Activated naive CD4-positive, alpha-beta T cell treated with anti-CD3 and anti-CD28 coated beads, Interleukin-2, amount 50 U/mL, for 16 hours (primary cell): Measurements from ENCODE around the gene MRTFB.
"Not testable (repeated sequence)": the region's sequence is repeated elsewhere in the genome, so short reads cannot be mapped to it uniquely, and the experiment has no call there.

ENCODE experiments used
- DNase-seq: peaks from one replicate; pipeline ENCODE4 v3.0.0-alpha.2; 2020

MRTFB gene

DNA sequence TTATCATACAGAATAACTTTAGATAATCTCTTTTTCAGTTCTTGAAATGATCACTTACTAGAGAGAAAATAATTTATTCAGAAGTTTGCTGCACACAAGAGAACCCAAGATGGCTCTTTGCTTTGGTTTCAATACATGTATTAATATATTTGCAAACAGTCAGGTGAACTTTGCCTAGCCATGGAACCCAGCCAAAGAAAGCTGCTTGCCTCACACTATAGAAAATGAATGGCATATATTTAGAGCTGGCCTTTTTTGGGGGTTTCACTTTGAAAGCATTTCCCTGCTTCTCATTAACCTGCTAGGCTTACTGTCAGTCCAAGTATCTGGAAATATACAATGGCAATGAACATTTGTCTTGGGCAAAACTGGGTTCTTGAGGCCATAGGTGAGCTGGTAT lies 75.3 kb downstream of the MRTFB start:
- DNase-seq: no peak

DNA sequence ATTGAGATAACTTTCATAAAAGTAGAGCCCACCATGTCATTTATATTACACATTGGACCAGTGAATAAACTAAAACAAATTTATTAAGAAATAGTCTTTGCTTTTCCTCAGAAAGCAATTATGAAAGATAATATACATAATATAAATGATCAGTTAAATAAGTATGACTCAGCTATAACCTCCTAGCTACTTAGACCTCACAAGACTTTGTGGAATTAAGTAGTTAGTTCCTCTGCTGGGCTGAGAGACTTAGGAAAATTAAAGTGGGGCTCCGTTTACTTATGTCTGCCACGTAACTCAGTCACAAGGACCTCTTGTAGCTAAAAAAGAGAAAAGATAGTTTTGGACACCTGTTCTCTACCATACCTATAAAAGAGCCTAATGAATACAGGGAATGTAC lies 76.9 kb downstream of the MRTFB start:
- no peak for DNase-seq

DNA sequence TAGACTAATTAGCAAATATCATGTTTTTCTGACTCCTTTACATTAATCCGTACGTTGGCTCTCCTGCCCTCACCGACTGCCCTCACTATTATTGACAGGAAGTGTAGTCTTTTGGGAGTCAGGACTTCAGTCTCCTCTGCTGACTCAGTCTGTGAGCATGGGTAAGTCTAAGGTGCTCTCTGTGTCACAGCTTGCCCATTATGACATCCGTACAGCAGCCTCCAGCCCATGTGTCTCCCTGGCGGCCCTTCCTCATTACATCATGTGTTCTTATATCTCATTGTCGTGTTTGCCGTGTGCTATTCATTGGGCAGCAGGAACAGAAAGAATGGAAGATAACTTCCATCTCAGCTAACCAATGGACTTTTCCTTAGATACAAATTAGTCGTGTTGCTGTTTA lies 77.5 kb downstream of the MRTFB start:
- DNase-seq: no peak

DNA sequence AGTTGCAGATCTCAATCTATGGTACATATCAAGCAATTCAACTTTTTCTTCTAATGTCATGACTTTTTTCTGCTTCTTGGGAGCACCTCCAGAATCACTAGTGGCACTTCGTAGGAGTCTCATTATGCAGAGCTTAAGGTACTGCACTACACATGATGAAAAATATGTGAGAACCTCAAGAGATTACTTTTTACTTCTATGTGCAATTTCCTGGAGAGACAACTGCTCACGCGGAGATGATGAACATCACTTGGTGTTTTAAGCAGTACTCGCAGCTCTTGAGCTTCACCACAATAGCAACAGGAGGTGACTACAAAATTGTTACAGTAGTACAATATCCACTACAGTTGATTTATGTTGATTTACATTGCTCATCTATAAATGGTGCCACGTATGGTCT lies 79.7 kb downstream of the MRTFB start:
- no peak for DNase-seq

DNA sequence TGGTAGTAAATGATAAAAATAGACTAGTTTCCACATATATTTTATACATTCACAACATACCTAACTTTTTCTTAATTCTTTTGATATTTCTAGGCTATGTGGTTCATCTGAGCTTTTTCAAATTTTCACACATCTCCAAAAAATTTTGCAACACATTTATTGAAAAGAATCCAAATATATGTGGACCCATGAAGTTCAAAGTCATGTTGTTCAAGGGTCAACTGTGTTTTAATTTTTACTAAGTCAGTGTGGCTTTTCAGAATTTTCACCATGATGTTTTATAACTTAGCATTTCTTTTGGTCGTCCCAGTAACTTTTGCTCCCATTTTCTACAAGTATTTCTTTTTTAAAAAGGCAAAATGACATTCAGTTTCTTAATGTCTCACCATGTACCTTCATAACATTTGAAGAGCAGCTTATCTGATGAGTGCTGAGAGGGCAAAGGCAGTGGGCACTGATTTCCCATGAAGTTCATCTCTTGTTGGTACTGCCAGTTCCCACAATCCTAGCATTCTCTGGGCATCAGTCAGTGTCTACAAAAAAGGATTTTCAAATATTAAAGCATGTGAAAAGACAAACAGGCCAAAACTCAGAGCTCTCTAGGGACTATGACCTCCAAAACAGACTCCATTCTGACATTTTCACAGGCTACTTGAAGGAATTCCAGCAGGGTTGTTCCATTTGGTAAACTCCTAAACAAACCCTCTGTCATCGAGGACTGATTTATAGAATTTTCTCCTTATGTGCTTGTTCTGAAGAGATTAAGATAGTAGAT lies 80.3 kb downstream of the MRTFB start:
- no peak for DNase-seq

DNA sequence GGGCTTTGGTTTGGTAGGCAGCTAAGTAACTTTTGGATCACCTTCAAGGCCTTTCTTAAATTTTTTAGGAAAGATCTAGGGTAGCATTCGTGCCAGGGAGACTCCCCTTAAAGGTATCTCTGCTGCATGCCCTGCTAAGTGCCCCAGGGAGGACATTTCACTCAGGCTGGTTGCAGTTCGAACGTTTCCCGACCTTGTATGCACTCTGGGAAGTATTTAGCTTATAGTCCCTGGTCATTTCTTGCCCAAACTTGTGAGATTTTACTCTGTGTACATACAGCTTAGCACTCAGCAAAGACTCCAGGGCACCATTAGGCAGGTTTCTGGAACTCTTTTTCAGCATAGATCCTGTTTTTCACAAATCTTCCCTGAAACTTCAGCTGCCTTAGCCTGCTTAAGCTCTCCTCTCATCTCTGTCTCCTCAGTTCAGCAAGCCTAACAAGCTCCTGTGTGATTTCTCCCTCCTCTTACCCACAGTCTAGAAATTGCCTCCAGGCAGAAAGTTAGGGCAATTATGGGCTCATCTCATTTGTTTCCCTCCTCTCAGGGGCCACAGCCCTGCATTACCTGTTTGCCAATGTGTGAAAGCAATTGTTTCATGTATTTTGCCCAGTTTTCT lies 84.6 kb downstream of the MRTFB start:
- DNase-seq: no peak

DNA sequence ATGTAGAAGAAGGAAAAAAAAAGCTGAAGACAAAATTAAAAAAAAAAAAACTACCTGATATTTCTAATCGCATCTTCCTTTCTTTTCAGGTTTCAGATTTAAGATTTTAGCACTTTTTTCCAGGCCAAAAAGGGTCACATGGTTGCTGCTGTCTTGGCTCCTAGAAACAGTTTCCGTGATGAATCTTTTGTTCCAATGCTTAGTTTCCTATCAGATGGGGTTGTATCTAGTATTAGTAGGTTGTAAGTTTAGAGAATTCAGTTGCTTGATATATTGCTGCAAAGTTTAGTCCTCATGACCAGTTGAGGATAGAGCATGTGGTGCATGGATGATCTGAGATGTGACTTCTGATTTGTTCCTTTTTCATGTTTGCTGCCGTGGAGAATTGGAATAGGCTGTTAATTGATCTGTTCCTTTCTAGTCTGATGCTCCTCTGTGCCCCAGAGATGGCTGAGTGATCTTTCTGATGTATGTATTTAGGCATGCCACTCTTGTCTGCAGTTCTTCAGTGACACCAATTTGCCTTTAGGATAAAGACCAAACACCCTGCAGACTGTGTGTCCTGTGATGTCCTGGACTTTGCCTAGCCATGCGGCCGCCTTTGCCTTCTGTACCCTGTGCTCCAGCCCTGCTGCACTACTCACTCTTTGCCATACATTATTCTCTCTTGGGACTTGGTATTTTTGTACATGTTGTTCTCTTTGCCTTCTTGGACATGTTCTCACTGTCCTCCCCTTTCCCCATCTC lies 94.0 kb downstream of the MRTFB start:
- DNase-seq: no peak

DNA sequence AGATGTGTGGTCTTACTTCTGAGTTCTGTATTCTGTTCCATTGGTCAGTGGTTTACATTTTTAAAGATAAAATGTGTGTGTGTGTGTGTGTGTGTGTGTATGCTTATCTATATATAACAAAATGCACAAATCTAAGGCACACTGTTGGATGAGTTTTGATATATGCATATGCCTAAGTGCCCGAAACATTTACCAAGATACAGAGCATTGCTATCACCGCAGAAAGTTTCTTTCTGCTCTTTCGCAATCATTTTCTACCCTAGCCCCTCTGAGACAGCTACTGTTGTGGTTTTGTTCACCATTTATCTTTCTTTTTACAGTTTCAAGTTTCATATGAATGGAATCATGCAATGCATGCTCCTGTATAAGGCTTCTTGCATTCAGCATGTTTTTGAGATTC lies 97.0 kb downstream of the MRTFB start:
- DNase-seq: no peak

DNA sequence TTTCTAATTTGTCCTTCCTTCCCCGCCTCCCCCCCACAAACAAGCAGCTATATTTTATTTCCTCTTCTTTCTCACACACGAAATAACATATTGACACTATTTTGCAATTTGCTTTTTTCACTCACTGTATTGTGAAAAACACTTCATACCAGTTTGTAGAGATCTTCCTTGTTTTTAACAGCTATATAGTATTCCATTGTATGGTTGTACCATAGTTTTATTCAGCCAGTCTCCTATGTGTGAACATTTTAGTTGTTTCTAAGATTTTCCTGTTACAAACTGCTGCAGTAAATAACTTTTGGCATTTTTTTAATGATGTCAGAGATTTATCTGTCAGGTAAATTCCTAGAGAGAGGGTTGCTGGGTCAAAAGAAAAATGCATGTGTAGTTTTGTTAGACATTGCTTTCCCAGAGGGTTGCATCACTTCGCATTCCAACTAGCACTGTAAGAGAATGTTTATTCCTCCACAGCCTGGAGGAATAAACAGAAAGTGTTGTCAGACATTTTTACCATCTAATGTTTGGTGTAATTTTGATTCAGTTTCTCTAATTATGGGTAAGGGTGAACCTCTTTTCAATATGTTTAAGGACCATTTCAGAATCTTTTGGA lies 101.2 kb downstream of the MRTFB start:
- DNase-seq: no peak

DNA sequence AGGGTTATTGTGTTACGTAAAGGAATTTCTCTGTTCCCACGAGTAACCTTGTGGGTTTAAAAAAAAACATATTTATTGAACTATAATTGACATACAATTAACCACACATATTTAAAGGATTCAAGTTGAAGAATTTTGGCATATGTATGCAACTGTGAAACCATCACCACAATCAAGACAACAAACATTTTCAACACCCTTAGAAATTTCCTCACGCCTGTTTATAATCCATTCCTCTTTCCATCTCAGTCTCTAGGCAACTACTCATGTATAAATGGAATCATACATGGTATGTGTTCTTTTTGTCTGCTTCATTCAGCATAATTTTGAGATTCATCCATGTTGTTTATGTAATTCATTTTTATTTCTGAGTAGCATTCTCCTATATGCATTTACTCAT lies 104.0 kb downstream of the MRTFB start:
- DNase-seq: no peak

DNA sequence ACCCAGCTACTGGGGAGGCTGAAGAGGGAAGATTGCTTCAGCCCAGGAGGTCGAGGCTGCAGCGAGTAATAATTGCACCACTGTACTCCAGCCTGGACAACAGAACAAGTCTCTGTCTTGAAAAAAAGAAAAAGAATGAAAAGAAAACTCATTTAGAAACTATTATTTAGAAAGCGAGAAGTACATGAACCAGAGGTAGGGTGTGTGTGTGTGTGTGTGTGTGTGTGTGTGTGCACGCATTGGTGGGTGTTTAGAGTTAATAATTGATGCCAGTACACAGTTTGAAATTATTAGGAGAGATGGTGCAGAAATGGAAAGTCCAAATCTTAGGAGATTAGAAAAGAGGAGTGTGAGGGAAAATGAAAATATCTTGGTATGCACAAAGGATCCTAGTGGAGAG lies 106.6 kb downstream of the MRTFB start:
- DNase-seq: no peak

DNA sequence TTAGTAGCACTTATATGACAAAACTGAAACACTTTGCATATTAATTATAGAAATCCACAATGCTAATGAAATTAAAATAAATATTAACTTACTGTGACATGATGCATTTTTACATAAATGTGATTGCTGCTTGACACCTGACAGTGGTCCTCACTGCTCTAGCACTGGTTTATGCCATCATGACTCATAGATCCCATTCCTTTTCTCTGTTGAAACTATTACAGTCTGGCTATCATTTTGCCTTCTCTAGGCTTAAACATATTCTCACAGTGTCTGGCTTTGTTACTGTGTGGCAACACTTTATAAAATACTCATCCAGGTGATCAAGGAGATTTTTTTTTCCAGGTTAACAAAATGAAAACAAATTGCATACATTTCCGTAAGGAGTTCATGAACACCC lies 108.0 kb downstream of the MRTFB start:
- DNase-seq: no peak

DNA sequence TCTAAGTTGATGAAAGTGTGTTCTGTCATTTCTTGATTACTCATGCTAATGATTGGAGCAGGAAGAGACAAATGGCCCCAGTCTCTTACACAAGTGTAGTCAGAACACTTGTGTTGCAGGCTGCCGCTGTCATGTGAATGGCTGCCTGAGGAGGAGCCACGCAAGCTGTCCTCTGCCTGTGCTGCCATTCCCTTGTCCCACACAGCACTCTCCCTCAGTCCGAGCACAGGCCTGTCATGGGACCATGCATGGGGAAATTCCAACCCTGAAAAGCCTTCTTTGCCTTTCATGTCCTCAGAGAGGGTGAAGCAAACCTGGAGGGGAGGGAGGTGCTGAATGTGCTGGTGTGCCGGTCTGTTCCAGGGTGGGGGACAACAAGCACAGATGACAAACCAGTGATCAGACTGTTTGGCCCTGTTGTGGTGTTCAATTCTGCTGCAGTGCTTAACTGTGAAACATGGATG lies 109.4 kb downstream of the MRTFB start:
- DNase-seq: no peak

DNA sequence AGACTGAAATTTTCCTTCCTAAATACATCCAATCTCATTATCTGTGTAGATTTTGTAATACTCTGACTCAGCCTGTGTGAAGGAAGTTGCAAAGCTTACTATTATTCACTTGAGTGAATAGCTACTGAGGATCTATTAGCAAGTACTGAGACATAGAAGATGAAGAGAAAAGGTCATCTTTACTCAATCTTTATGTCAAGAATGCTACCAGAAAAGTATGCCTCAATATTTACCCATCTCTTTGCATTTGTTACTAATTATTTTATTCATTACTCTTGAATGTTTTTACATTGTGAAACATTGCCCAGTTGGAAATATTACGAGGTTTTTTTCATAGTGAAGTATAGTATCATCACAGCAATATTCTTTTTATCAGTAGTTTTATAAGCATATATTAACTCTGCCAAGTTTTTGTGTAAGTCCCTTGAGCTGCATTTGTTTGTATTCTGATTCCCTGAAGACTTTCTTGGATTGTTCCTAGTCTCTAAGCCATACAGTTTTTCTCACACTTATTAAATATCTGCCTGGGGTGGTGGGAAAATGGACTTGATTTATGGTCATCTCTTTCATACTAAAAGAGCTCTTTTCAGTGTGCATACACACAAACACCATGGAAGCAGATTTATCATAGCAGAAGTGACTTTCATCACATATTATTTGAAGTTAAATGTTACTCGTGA lies 110.4 kb downstream of the MRTFB start:
- no peak for DNase-seq

DNA sequence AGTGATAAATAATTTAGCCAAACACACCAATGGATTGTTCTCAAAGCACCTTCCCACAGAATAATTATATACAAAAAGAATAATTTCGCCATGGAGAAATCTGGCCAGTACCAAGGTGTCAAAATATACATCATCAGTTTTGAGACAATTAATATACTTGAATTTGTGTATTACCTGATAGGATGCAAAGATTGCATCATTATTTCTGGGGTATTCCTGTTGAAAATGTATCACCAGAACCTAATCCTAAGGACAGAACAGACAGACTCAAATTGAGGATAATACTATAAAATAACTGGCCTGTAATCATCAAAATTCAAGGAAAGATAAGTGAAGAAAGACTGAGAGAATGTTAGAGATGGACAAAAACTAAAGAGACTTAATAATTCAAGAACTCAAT lies 111.9 kb downstream of the MRTFB start:
- DNase-seq: no peak

DNA sequence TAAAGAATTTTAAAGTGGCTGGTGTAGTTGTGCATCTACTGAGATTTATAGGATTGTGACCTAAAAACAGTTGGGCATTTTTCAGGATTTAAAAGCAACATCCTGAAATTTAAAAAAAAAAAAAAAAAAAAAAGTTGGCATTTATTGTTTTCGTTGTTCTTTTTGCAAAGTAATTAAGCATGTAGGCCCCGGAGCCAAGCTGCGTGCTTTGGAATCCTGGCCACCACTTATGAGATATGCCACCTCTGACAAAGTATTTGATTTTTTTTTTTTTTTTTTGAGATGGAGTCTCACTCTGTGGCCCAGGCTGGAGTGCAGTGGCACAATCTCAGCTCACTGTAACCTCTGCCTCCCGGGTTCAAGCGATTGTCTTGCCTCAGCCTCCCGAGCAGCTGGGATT lies 112.8 kb downstream of the MRTFB start:
- DNase-seq: not testable (repeated sequence)

DNA sequence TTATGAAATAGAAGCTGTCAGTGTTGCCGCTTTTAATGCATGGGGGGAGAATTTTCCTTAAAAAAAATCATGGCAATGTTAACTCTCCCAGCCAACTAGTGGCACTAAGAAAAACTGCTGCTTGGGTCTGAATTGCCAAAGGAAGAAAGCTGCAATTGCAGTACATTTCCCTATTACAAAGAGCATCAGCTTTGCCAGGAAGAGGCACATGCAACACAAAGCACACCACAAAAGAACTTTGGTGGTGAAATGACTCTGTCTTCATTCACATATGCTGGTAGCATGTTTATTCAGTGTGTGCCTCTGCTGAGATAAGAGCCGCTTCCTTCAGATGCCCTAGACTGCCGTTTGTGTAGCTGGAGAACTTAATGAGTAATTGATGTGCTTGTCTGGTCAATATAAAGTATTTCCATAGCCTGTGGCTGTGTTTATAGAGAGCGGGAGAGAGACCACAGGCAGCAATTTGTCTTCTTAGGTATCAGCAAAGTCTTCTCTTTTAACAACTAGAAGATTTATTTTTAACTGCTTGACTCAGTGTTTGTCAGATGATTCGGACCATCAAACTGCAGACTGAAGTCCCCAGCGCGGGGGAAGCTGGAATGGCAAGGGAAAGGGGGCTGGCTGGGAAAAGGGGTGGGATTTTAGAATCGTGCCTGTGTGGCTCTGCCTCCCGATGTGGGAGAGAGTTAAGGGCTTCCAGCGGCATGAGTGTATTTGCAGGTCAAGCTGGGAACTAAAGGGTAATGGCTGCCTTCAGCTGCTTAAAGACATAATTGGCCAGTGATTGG lies 115.1 kb downstream of the MRTFB start:
- DNase-seq: no peak

DNA sequence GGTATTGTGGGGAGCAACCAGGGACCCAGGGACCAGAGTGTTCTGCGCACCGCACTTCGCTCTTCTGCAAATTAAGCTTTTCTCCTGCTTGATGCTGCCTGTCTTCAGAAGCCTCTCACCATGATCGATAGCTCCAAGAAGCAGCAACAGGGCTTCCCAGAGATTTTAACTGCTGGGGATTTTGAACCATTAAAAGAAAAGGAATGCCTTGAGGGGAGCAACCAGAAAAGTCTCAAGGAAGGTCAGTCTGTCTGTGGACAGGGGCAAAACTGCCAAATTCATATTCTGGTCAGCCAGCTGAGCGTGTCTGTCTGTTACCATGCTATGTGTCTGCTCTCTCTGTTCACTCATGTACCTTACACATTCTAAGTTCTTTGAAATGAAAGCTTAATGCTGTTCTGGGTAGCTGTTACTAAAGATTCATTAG lies 115.7 kb downstream of the MRTFB start:
- no peak for DNase-seq

DNA sequence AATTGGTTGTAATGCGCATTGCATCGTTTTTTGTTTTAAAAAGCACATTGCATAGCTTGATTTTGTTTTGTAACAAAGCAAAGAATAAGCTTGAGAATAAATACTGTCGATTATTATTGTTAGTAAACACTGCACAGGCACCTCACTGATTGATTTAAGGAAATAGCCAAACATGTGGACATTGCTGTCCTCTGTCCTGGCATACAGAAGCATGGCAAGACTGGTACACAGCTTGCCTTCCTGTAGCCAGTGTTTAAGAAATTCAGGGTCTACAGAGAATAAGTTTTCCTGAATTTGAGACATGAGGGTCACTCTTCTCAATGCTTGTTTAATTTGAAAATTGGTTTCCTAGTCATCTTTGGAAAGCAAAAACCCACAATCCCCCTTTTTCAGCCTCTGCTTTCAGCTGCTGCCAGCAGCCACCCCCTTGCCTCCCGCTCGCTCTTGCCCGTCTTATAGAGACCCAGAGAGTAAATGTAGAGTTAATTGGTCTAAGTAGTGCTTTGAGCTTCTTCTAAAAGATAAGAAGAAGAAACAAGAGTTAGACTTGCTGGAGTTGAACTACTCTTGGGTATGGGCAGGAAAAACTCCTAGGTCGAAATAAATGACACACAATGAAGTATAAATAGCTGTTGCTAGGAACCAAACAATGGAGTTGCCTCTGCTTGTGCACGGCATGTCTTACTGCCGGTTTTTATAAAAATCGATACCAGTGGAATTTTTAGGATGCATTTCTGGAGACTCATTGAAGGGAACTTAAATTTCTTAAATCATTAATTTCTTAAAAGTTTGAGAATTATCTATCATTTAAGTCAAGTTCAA lies 116.6 kb downstream of the MRTFB start:
- no peak for DNase-seq

DNA sequence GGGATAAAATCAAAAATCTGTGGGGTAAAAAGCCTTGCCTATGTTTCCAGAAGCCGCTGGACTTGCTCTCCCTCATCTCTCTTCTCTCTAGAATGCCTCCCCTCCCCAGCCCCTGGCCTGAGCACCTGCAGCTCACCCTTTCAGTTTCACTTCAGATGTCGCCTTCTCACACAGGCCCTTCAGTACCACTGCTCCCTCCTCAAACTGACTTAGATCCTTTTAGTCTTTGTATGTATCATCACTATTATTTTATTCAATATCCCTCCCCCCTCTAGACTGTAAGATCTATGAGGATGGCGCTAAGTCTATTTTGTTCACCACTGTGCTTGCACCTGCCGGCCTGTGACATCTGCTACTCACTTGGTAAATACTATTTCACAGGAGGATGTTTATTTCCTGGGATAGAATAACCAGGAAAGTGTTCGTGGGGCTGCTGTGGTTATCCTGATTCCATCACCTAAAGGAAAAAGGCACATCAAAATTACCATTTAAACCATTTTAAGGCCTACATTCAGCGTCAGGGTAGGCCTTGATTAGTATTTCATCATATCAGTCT lies 122.3 kb downstream of the MRTFB start:
- DNase-seq: peak; percentile 40

DNA sequence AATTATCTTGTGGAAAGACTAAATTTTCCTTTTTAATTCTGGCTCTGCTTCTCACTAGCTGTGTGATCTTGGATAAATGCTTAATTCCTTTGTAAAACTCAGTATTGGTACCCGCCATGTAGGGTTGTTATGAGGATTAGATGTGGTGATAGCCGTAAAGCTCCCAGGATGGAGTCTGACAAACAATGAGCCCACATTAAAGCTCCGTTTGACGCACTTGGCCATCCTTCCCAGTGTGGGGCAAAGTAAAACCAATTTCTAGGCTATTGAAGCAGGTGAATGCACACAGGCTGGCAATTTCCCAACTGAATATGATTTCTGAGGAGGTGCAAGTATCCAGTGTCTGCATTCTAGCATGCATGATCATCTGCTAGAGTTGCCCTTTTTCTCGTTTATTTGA lies 123.6 kb downstream of the MRTFB start:
- DNase-seq: no peak
